HEK293 (cell line): ENCODE results near the gene ENDOG.

Experiments used
- ATF2 ChIP-seq: fragments of 450-650 bp; formaldehyde crosslinking; IDR thresholded peaks from 2 replicates; pipeline ENCODE4 v1.5.1; 2016; ENCODE audit warnings: missing biosample characterization, missing genetic modification characterization, low read depth
- KLF17 ChIP-seq: fragments of 450-650 bp; formaldehyde crosslinking; IDR thresholded peaks from 2 replicates; pipeline ENCODE4 v1.5.1; 2016; ENCODE audit warnings: missing biosample characterization, missing genetic modification characterization
- PRDM6 ChIP-seq: fragments of 450-650 bp; formaldehyde crosslinking; IDR thresholded peaks from 2 replicates; pipeline ENCODE4 v1.5.1; 2017; ENCODE audit warnings: missing biosample characterization, missing genetic modification characterization
- SCRT2 ChIP-seq: fragments of 450-650 bp; formaldehyde crosslinking; IDR thresholded peaks from 2 replicates; pipeline ENCODE4 v1.5.1; 2016; ENCODE audit warnings: missing biosample characterization, missing genetic modification characterization
- ZBTB20 ChIP-seq: fragments of 450-650 bp; formaldehyde crosslinking; IDR thresholded peaks from 2 replicates; pipeline ENCODE4 v1.5.1; 2016; ENCODE audit warnings: missing biosample characterization, missing genetic modification characterization
- ZBTB49 ChIP-seq: fragments of 450-650 bp; formaldehyde crosslinking; IDR thresholded peaks from 2 replicates; pipeline ENCODE4 v1.5.1; 2016; ENCODE audit warnings: missing biosample characterization, missing genetic modification characterization, low read depth
- ZNF146 ChIP-seq: fragments of 450-650 bp; formaldehyde crosslinking; IDR thresholded peaks from 2 replicates; pipeline ENCODE4 v1.5.1; 2016; ENCODE audit warnings: missing biosample characterization, missing genetic modification characterization
- ZNF155 ChIP-seq: fragments of 450-650 bp; formaldehyde crosslinking; IDR thresholded peaks from 2 replicates; pipeline ENCODE4 v1.5.1; 2016; ENCODE audit warnings: missing biosample characterization, missing genetic modification characterization
- ZNF16 ChIP-seq: fragments of 450-650 bp; formaldehyde crosslinking; IDR thresholded peaks from 2 replicates; pipeline ENCODE4 v1.5.1; 2016; ENCODE audit warnings: low read depth, missing biosample characterization, missing genetic modification characterization
- ZNF169 ChIP-seq: fragments of 450-650 bp; formaldehyde crosslinking; IDR thresholded peaks from 2 replicates; pipeline ENCODE4 v1.5.1; 2016; ENCODE audit warnings: missing biosample characterization, missing genetic modification characterization
- ZNF221 ChIP-seq: fragments of 450-650 bp; formaldehyde crosslinking; IDR thresholded peaks from 2 replicates; pipeline ENCODE4 v1.5.1; 2017; ENCODE audit warnings: missing biosample characterization, missing genetic modification characterization, borderline replicate concordance
- ZNF23 ChIP-seq: fragments of 450-650 bp; formaldehyde crosslinking; IDR thresholded peaks from 2 replicates; pipeline ENCODE4 v1.5.1; 2016; ENCODE audit warnings: missing biosample characterization, missing genetic modification characterization, borderline replicate concordance
- ZNF398 ChIP-seq: fragments of 450-650 bp; formaldehyde crosslinking; IDR thresholded peaks from 2 replicates; pipeline ENCODE4 v1.5.1; 2017; ENCODE audit warnings: missing biosample characterization, missing genetic modification characterization
- ZNF426 ChIP-seq: fragments of 450-650 bp; formaldehyde crosslinking; IDR thresholded peaks from 2 replicates; pipeline ENCODE4 v1.5.1; 2017; ENCODE audit warnings: missing biosample characterization, missing genetic modification characterization, mild to moderate bottlenecking, inconsistent platforms, moderate library complexity
- ZNF510 ChIP-seq: fragments of 450-650 bp; formaldehyde crosslinking; IDR thresholded peaks from 2 replicates; pipeline ENCODE4 v1.5.1; 2018; ENCODE audit warnings: mild to moderate bottlenecking, missing genetic modification characterization, missing biosample characterization; ENCODE audit not compliant: insufficient replicate concordance
- ZNF560 ChIP-seq: fragments of 450-650 bp; formaldehyde crosslinking; IDR thresholded peaks from 2 replicates; pipeline ENCODE4 v1.5.1; 2017; ENCODE audit warnings: missing biosample characterization, missing genetic modification characterization, borderline replicate concordance
- ZNF658 ChIP-seq: fragments of 450-650 bp; formaldehyde crosslinking; IDR thresholded peaks from 2 replicates; pipeline ENCODE4; 2016; ENCODE audit warnings: missing biosample characterization, missing genetic modification characterization
- ZNF692 ChIP-seq: fragments of 450-650 bp; formaldehyde crosslinking; IDR thresholded peaks from 2 replicates; pipeline ENCODE4 v1.5.1; 2016; ENCODE audit warnings: missing biosample characterization, missing genetic modification characterization
- ZNF747 ChIP-seq: fragments of 450-650 bp; formaldehyde crosslinking; IDR thresholded peaks from 2 replicates; pipeline ENCODE4 v1.5.1; 2016; ENCODE audit warnings: missing biosample characterization, missing genetic modification characterization
- ZNF768 ChIP-seq: fragments of 450-650 bp; formaldehyde crosslinking; IDR thresholded peaks from 2 replicates; pipeline ENCODE4 v1.5.1; 2018; ENCODE audit warnings: missing biosample characterization, mild to moderate bottlenecking, missing genetic modification characterization
- ZNF843 ChIP-seq: fragments of 450-650 bp; formaldehyde crosslinking; IDR thresholded peaks from 2 replicates; pipeline ENCODE4 v1.5.1; 2016; ENCODE audit warnings: missing biosample characterization, missing genetic modification characterization
- ZSCAN23 ChIP-seq: fragments of 450-650 bp; formaldehyde crosslinking; IDR thresholded peaks from 2 replicates; pipeline ENCODE4 v1.5.1; 2016; ENCODE audit warnings: missing biosample characterization, missing genetic modification characterization
- ZSCAN4 ChIP-seq: fragments of 450-650 bp; formaldehyde crosslinking; IDR thresholded peaks from 2 replicates; pipeline ENCODE4 v1.5.1; 2017; ENCODE audit warnings: missing biosample characterization, missing genetic modification characterization

The ENDOG gene

GRCh38 chr9:128829477-128830251, 11.4 kb downstream of the ENDOG start, which contains the start of gene SPOUT1 (continued):
- peak; percentile 59; the same call in 1 of the 2 replicates for TF ChIP-seq ZNF692 (tag by site-specific recombination)
- TF ChIP-seq ZNF155 (tag by site-specific recombination): no peak
- peak; percentile 86; the same call in 1 of the 2 replicates for TF ChIP-seq ZBTB20 (tag by site-specific recombination)
- no peak for TF ChIP-seq ZNF398
- TF ChIP-seq ZNF768 (tag by site-specific recombination): no peak
- TF ChIP-seq ZNF23 (tag by site-specific recombination): no peak
- peak; percentile 28; the same call in 1 of the 2 replicates for TF ChIP-seq ZNF146 (tag by site-specific recombination)
- TF ChIP-seq PRDM6: no peak
- TF ChIP-seq ATF2 (tag by site-specific recombination): no peak
- TF ChIP-seq ZNF169 (tag by site-specific recombination): no peak
- TF ChIP-seq ZNF843: no peak
- TF ChIP-seq ZSCAN23 (tag by site-specific recombination): no peak
- no peak for TF ChIP-seq ZNF221
- 0 out of 2 replicates have a peak, but pooled peaks have one; percentile 9 for TF ChIP-seq SCRT2 (tag by site-specific recombination)
- TF ChIP-seq ZSCAN4 (tag by site-specific recombination): peak; percentile 71
- TF ChIP-seq ZNF426 (tag by site-specific recombination): no peak
- no peak for TF ChIP-seq ZNF16 (tag by site-specific recombination)
- no peak for TF ChIP-seq ZNF658 (tag by site-specific recombination)
- TF ChIP-seq KLF17 (tag by site-specific recombination): peak; percentile 69; the same call in 1 of the 2 replicates
- TF ChIP-seq ZNF560: no peak
- TF ChIP-seq ZBTB49 (tag by site-specific recombination): no peak
- no peak for TF ChIP-seq ZNF510 (tag by site-specific recombination)
- no peak for TF ChIP-seq ZNF747 (tag by site-specific recombination)
